ENCODE results near the gene CEP63.
"Not testable (repeated sequence)": the region's sequence is repeated elsewhere in the genome, so short reads cannot be mapped to it uniquely, and the experiment has no call there.

The CEP63 gene

DNA sequence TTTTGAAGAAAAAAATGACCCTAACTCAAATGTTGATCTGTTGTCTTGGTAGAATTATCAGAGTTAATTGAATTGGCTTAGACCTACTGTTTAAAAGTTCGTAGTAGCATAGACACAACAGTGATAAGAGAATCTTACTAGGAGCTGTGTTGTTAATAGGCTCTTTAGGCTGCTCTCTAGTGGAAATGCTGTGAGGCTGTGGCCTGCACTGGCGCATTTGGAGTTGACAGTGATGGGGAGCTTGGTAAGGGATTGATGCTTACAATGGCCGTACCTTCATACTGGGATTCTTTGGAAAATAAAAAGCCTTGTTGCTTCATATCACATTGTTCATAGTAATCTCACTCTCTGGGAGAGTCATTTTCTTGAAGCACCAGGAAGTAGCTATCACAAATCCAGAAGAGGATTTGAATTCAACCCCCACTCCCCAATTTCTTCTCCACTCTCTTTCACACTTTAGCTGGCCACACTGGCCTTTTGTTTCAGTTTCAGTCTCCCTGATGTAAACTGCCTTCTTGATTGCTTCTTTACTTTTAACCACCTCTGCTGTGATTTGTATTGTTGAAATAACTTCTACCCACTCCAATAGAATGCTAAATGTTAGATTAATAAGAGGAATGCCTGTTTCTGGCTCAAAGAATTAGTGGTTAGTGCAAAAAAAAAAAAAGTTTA lies 56.6 kb downstream of the CEP63 start:
- Histone ChIP-seq H3K9me3 (ENCODE audit: control extremely low read depth in 1 of 5, control insufficient read depth in 4 of 5, insufficient read depth in 2 of 5, low read depth in 1 of 5, low read length in 4 of 5) (no peaks in the 10 kb centered on the region), H3K4me1 (ENCODE audit: control extremely low read depth in 1 of 4, control insufficient read depth in 4 of 4, insufficient read depth in 4 of 4, low read length in 3 of 4) (peaks cover 0 to 18% (median 4%) of the 10 kb centered on the region in 4 experiments), H3K27ac (ENCODE audit: insufficient read depth in 1 of 2, low read depth in 1 of 2, low read length in 2 of 2, poor library complexity in 1 of 2, severe bottlenecking in 2 of 2) (no peak overlapping the region), H3K27me3 (replicated peaks in 2 of 5; ENCODE audit: control insufficient read depth in 4 of 5, insufficient read depth in 5 of 5, low read length in 4 of 5) (no peaks in the 10 kb centered on the region), H3K36me3 (ENCODE audit: control insufficient read depth in 4 of 4, insufficient read depth in 4 of 4, low read length in 3 of 4) (peaks cover 12 to 29% (median 19%) of the 10 kb centered on the region in 4 experiments), H3K4me3 (ENCODE audit: control insufficient read depth in 1 of 7, extremely low read depth in 1 of 7, insufficient read depth in 4 of 7, low read depth in 2 of 7, low read length in 6 of 7) (peak overlapping the region in 1 of 7 experiments; percentile 15)
- ChIA-PET CTCF (interaction anchor here (1.1 to 1.7 kb wide), 2 partner anchors 9 to 14 kb away, joined by 3 to 5 read pairs; no protein-coding TSS in a partner anchor), POLR2A (no interaction called here)
- WGBS (ENCODE audit: insufficient coverage) = 88% methylated on average over 1 of the region's 3 CpGs
- DNase-seq = no peak

DNA sequence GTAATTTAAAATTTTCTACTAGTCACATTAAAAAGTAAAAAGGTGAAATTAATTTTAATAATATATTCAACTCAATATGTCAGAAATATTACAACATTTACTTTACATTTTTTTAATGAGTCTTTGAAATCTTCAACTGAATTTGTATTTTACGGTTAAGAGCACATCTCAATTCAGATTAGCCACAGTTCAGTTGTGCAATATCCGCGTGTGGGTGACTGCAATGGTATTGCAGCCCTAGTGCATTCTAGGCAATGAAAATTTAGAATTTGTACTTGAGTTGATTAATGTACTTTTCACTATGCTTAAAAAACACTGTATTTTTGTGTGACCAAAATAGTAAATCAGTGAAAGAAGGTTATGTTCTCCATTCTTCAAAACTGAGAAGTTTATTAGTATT lies 57.3 kb downstream of the CEP63 start:
- peak in 2 of 3 donors; percentile 40 to 42 for DNase-seq
- Histone ChIP-seq H3K27me3 (replicated peaks in 2 of 5; ENCODE audit: control insufficient read depth in 4 of 5, insufficient read depth in 5 of 5, low read length in 4 of 5) (no peaks in the 10 kb centered on the region), H3K36me3 (ENCODE audit: control insufficient read depth in 4 of 4, insufficient read depth in 4 of 4, low read length in 3 of 4) (peaks cover 7 to 26% (median 17%) of the 10 kb centered on the region in 4 experiments), H3K4me1 (ENCODE audit: control extremely low read depth in 1 of 4, control insufficient read depth in 4 of 4, insufficient read depth in 4 of 4, low read length in 3 of 4) (peaks cover 0 to 18% (median 4%) of the 10 kb centered on the region in 4 experiments), H3K4me3 (ENCODE audit: control insufficient read depth in 1 of 7, extremely low read depth in 1 of 7, insufficient read depth in 4 of 7, low read depth in 2 of 7, low read length in 6 of 7) (peak overlapping the region in 1 of 7 experiments; percentile 15), H3K9me3 (ENCODE audit: control extremely low read depth in 1 of 5, control insufficient read depth in 4 of 5, insufficient read depth in 2 of 5, low read depth in 1 of 5, low read length in 4 of 5) (no peaks in the 10 kb centered on the region), H3K27ac (ENCODE audit: insufficient read depth in 1 of 2, low read depth in 1 of 2, low read length in 2 of 2, poor library complexity in 1 of 2, severe bottlenecking in 2 of 2) (no peak overlapping the region)
- WGBS (ENCODE audit: insufficient coverage) = 84% methylated on average over 3 of the region's 3 CpGs
- CTCF ChIA-PET = interaction anchor here (1.1 to 1.7 kb wide), 2 partner anchors 9 to 14 kb away, joined by 3 to 5 read pairs; no protein-coding TSS in a partner anchor
- POLR2A ChIA-PET = no interaction called here

DNA sequence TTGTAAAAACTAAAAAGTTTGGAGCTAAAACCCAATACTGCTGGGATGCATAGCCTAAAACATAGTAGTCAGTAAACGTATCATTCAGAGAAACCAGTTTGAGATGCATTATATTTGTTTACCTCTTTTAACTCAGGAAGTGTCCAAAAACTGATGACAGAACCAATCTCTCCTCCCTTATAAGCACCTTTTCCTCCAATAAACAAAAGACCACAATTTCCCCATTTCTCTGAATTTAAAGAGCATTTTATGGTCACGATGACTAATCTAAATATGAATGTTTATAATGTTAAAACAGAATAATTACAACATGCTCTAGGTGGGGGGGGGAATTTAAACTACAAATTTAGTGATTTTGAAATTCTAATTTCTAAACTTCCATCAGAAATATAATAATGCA lies 58.5 kb downstream of the CEP63 start:
- Histone ChIP-seq H3K4me1 (ENCODE audit: control extremely low read depth in 1 of 4, control insufficient read depth in 4 of 4, insufficient read depth in 4 of 4, low read length in 3 of 4) (peaks cover 0 to 18% (median 4%) of the 10 kb centered on the region in 4 experiments), H3K4me3 (ENCODE audit: control insufficient read depth in 1 of 7, extremely low read depth in 1 of 7, insufficient read depth in 4 of 7, low read depth in 2 of 7, low read length in 6 of 7) (no peak overlapping the region)
- POLR2A ChIA-PET = no interaction called here

DNA sequence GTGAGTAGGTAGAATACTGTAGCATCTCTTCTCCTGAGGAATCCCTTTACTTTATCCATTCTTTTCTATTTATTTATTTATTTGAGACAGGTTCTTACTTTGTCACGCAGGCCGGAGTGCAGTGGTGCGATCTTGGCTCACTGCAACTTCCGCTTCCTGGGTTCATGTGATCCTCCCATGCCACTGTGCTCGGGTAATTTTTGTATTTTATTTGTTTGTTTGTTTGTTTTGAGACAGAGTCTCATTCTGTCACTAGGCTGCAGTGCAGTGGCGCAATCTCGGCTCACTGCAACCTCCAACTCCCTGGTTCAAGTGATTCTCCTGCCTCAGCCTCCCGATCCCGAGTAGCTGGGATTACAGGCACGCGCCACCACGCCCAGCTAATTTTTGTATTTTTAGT lies 58.9 kb downstream of the CEP63 start:
- DNase-seq; H3K9me3 ChIP-seq (ENCODE audit: control extremely low read depth in 1 of 5, control insufficient read depth in 4 of 5, insufficient read depth in 2 of 5, low read depth in 1 of 5, low read length in 4 of 5); H3K27me3 ChIP-seq (replicated peaks in 2 of 5; ENCODE audit: control insufficient read depth in 4 of 5, insufficient read depth in 5 of 5, low read length in 4 of 5); H3K4me3 ChIP-seq (ENCODE audit: control insufficient read depth in 1 of 7, extremely low read depth in 1 of 7, insufficient read depth in 4 of 7, low read depth in 2 of 7, low read length in 6 of 7); CTCF ChIA-PET; H3K27ac ChIP-seq (ENCODE audit: insufficient read depth in 1 of 2, low read depth in 1 of 2, low read length in 2 of 2, poor library complexity in 1 of 2, severe bottlenecking in 2 of 2); POLR2A ChIA-PET: not testable (repeated sequence)
- H3K36me3 ChIP-seq (ENCODE audit: control insufficient read depth in 4 of 4, insufficient read depth in 4 of 4, low read length in 3 of 4) = peaks cover 12 to 33% (median 20%) of the 10 kb centered on the region in 4 experiments
- H3K4me1 ChIP-seq (ENCODE audit: control extremely low read depth in 1 of 4, control insufficient read depth in 4 of 4, insufficient read depth in 4 of 4, low read length in 3 of 4) = peaks cover 0 to 18% (median 4%) of the 10 kb centered on the region in 4 experiments
- 85% methylated on average over 5 of the region's 12 CpGs for WGBS (ENCODE audit: insufficient coverage)

More for the DNA sequence above, 58.5 kb downstream of the CEP63 start:
- peak; percentile 15 to 83 (median 74) for DNase-seq
- WGBS (ENCODE audit: insufficient coverage) = 40% methylated on average over 1 of the region's 2 CpGs
- no peak overlapping the region for H3K27ac ChIP-seq (ENCODE audit: insufficient read depth in 1 of 2, low read depth in 1 of 2, low read length in 2 of 2, poor library complexity in 1 of 2, severe bottlenecking in 2 of 2)
- CTCF ChIA-PET = no interaction called here
- H3K27me3 ChIP-seq (replicated peaks in 2 of 5; ENCODE audit: control insufficient read depth in 4 of 5, insufficient read depth in 5 of 5, low read length in 4 of 5) = no peaks in the 10 kb centered on the region
- peaks cover 11 to 29% (median 17%) of the 10 kb centered on the region in 4 experiments for H3K36me3 ChIP-seq (ENCODE audit: control insufficient read depth in 4 of 4, insufficient read depth in 4 of 4, low read length in 3 of 4)
- H3K9me3 ChIP-seq (ENCODE audit: control extremely low read depth in 1 of 5, control insufficient read depth in 4 of 5, insufficient read depth in 2 of 5, low read depth in 1 of 5, low read length in 4 of 5) = no peaks in the 10 kb centered on the region

DNA sequence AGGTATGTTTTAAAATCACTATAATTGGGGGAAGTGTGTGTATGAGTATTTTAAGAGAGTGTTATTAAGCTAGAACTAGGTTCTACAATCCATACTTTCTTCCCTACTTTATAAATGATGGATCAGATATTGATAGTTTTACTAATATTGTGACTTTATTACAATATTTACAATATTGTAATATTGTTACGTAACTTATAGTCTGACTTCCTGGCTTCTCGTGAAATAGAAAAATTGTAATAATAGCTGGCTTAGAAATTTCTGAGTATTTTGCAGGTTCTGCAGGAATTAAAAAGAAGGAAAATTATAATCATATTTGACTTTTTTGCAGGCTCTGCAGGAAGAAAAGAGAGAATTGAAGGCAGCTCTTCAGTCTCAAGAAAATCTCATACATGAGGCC lies 60.0 kb downstream of the CEP63 start:
- peaks cover 13 to 40% (median 29%) of the 10 kb centered on the region in 4 experiments for H3K36me3 ChIP-seq (ENCODE audit: control insufficient read depth in 4 of 4, insufficient read depth in 4 of 4, low read length in 3 of 4)
- CTCF ChIA-PET = interaction anchor here (0.9 kb wide), 1 partner anchor 12 kb away, joined by 3 read pairs; no protein-coding TSS in a partner anchor
- no peak for DNase-seq
- no peaks in the 10 kb centered on the region for H3K27me3 ChIP-seq (replicated peaks in 2 of 5; ENCODE audit: control insufficient read depth in 4 of 5, insufficient read depth in 5 of 5, low read length in 4 of 5)
- POLR2A ChIA-PET = no interaction called here
- no peaks in the 10 kb centered on the region for H3K9me3 ChIP-seq (ENCODE audit: control extremely low read depth in 1 of 5, control insufficient read depth in 4 of 5, insufficient read depth in 2 of 5, low read depth in 1 of 5, low read length in 4 of 5)
- peaks cover 0 to 18% (median 4%) of the 10 kb centered on the region in 4 experiments for H3K4me1 ChIP-seq (ENCODE audit: control extremely low read depth in 1 of 4, control insufficient read depth in 4 of 4, insufficient read depth in 4 of 4, low read length in 3 of 4)
- H3K27ac ChIP-seq (ENCODE audit: insufficient read depth in 1 of 2, low read depth in 1 of 2, low read length in 2 of 2, poor library complexity in 1 of 2, severe bottlenecking in 2 of 2) = no peak overlapping the region
- H3K4me3 ChIP-seq (ENCODE audit: control insufficient read depth in 1 of 7, extremely low read depth in 1 of 7, insufficient read depth in 4 of 7, low read depth in 2 of 7, low read length in 6 of 7) = no peak overlapping the region
- WGBS (ENCODE audit: insufficient coverage) = no CpG with 5 or more reads among the region's 2 CpGs

DNA sequence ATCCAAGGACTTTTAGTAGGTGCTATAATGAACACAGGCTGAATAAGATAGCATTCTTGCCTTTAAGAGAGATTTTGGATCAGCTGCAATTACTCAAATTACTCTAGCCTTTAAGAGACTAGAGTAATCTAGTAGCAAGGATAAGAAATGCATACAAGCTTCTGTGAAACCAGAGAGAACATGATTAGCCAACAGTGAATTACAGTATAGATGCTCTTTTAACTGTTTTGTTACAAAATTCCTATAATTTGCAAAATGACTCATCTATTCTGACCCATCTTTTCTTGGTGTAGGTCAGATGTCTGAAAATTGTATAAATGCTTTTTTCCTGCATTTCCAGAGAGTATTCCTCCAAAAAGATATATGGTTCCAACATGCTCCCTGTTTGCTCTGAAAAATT lies 66.9 kb downstream of the CEP63 start:
- no peaks in the 10 kb centered on the region for H3K27me3 ChIP-seq (replicated peaks in 2 of 5; ENCODE audit: control insufficient read depth in 4 of 5, insufficient read depth in 5 of 5, low read length in 4 of 5)
- POLR2A ChIA-PET = no interaction called here
- H3K9me3 ChIP-seq (ENCODE audit: control extremely low read depth in 1 of 5, control insufficient read depth in 4 of 5, insufficient read depth in 2 of 5, low read depth in 1 of 5, low read length in 4 of 5) = no peaks in the 10 kb centered on the region
- no peaks in the 10 kb centered on the region for H3K4me1 ChIP-seq (ENCODE audit: control extremely low read depth in 1 of 4, control insufficient read depth in 4 of 4, insufficient read depth in 4 of 4, low read length in 3 of 4)
- no peak for DNase-seq
- peaks cover 16 to 53% (median 29%) of the 10 kb centered on the region in 4 experiments for H3K36me3 ChIP-seq (ENCODE audit: control insufficient read depth in 4 of 4, insufficient read depth in 4 of 4, low read length in 3 of 4)
- CTCF ChIA-PET = interaction anchor here (1.9 kb wide), 1 partner anchor 11 kb away, joined by 4 read pairs; no protein-coding TSS in a partner anchor
- H3K4me3 ChIP-seq (ENCODE audit: control insufficient read depth in 1 of 7, extremely low read depth in 1 of 7, insufficient read depth in 4 of 7, low read depth in 2 of 7, low read length in 6 of 7) = no peak overlapping the region
- no peak overlapping the region for H3K27ac ChIP-seq (ENCODE audit: insufficient read depth in 1 of 2, low read depth in 1 of 2, low read length in 2 of 2, poor library complexity in 1 of 2, severe bottlenecking in 2 of 2)

- Histone ChIP-seq H3K27ac (ENCODE audit: insufficient read depth in 1 of 2, low read depth in 1 of 2, low read length in 2 of 2, poor library complexity in 1 of 2, severe bottlenecking in 2 of 2) (no peak overlapping the region), H3K4me3 (ENCODE audit: control insufficient read depth in 1 of 7, extremely low read depth in 1 of 7, insufficient read depth in 4 of 7, low read depth in 2 of 7, low read length in 6 of 7) (no peak overlapping the region), H3K9me3 (ENCODE audit: control extremely low read depth in 1 of 5, control insufficient read depth in 4 of 5, insufficient read depth in 2 of 5, low read depth in 1 of 5, low read length in 4 of 5) (no peaks in the 10 kb centered on the region), H3K36me3 (ENCODE audit: control insufficient read depth in 4 of 4, insufficient read depth in 4 of 4, low read length in 3 of 4) (peaks cover 9 to 20% (median 17%) of the 10 kb centered on the region in 4 experiments), H3K27me3 (replicated peaks in 2 of 5; ENCODE audit: control insufficient read depth in 4 of 5, insufficient read depth in 5 of 5, low read length in 4 of 5) (no peaks in the 10 kb centered on the region), H3K4me1 (ENCODE audit: control extremely low read depth in 1 of 4, control insufficient read depth in 4 of 4, insufficient read depth in 4 of 4, low read length in 3 of 4) (peaks cover 0 to 7% (median 0%) of the 10 kb centered on the region in 4 experiments)
- WGBS (ENCODE audit: insufficient coverage) = 100% methylated on average over 1 of the region's 3 CpGs
- ChIA-PET CTCF (no interaction called here), POLR2A (no interaction called here)
- DNase-seq = no peak
These were observed 73.7 kb downstream of the CEP63 start for GRCh38 chr3:134559591-134559990.
